GM13976 (cell line): ENCODE measurements around the gene WDR4.

Experiments used
- DNase-seq: peaks from one replicate; pipeline ENCODE4 v3.0.0; 2012; ENCODE audit warnings: low spot score
- CTCF ChIP-seq: IDR thresholded peaks from 2 replicates; pipeline ENCODE4 v1.5.1; 2012; ENCODE audit warnings: borderline replicate concordance, mild to moderate bottlenecking; ENCODE audit not compliant: insufficient read depth; ENCODE audit errors: extremely low read depth, missing control alignments, control extremely low read depth
- in situ Hi-C: fragments of 300-500 bp; cut with MboI; formaldehyde crosslinking; loops from one replicate; pipeline ENCODE4 v1.12.0; 2022; ENCODE audit warnings: low sequenced_read_pairs, mixed read lengths, inconsistent platforms; ENCODE audit not compliant: unreplicated experiment

Gene WDR4

GRCh38 chr21:42863504-42863870, 15.9 kb downstream of the WDR4 start:
- no peak for TF ChIP-seq CTCF
- DNase-seq: no peak
- in situ Hi-C loops: no loop called here

- DNase-seq: no peak
- in situ Hi-C loops: no loop called here
- no peak for TF ChIP-seq CTCF
Observed at GRCh38 chr21:42862774-42863503, 16.4 kb downstream of the WDR4 start.

GRCh38 chr21:42861848-42862400, 17.4 kb downstream of the WDR4 start:
- in situ Hi-C loops: no loop called here
- DNase-seq: no peak
- no peak for TF ChIP-seq CTCF

GRCh38 chr21:42861311-42861847, 18.0 kb downstream of the WDR4 start:
- in situ Hi-C loops: no loop called here
- DNase-seq: no peak
- no peak for TF ChIP-seq CTCF

GRCh38 chr21:42860345-42860744, 19.0 kb downstream of the WDR4 start:
- in situ Hi-C loops: no loop called here
- TF ChIP-seq CTCF: no peak
- no peak for DNase-seq

- no peak for TF ChIP-seq CTCF
- no peak for DNase-seq
- in situ Hi-C loops: no loop called here
Observed at GRCh38 chr21:42859891-42860230, 19.5 kb downstream of the WDR4 start.
